RWPE2 (cell line): ENCODE measurements around the gene RMC1.

Experiments
- ATAC-seq: fragments of 200-7000 bp; cut with Tn5 transposase; 3 replicates; pipeline ENCODE4 v1.9.1; 2021; ENCODE audit warnings: low read depth
- DNase-seq: peaks from one replicate; pipeline ENCODE4 v3.0.0-alpha.2; 2020; ENCODE audit warnings: low spot score
- H3K27ac ChIP-seq: fragments of 450-650 bp; 2 replicates; pipeline ENCODE4 v1.5.1; 2017; ENCODE audit warnings: mild to moderate bottlenecking; ENCODE audit not compliant: poor library complexity, severe bottlenecking
- H3K27me3 ChIP-seq: fragments of 250-450 bp; sonication (Bioruptor Pico); 2 replicates; pipeline ENCODE4 v1.5.1; 2021; ENCODE audit warnings: mild to moderate bottlenecking, moderate library complexity; ENCODE audit not compliant: insufficient read depth, poor library complexity, severe bottlenecking
- H3K36me3 ChIP-seq: fragments of 250-450 bp; sonication (Bioruptor Pico); 2 replicates; pipeline ENCODE4 v1.5.1; 2020; ENCODE audit warnings: low read depth, mild to moderate bottlenecking, moderate library complexity
- H3K4me1 ChIP-seq: fragments of 250-450 bp; sonication (Bioruptor Pico); 2 replicates; pipeline ENCODE4 v1.5.1; 2021; ENCODE audit warnings: mild to moderate bottlenecking, moderate library complexity; ENCODE audit not compliant: insufficient read depth, poor library complexity, severe bottlenecking
- H3K4me3 ChIP-seq: fragments of 250-450 bp; sonication (Bioruptor Pico); 2 replicates; pipeline ENCODE4 v1.5.1; 2021; ENCODE audit warnings: mild to moderate bottlenecking, moderate library complexity; ENCODE audit not compliant: severe bottlenecking
- H3K9me3 ChIP-seq: fragments of 250-450 bp; sonication (Bioruptor Pico); 2 replicates; pipeline ENCODE4 v1.5.1; 2021; ENCODE audit warnings: mild to moderate bottlenecking, moderate library complexity; ENCODE audit not compliant: severe bottlenecking
- TF ChIP-seq, protein P1 (sequence below): fragments of 450-650 bp; IDR thresholded peaks from one replicate; pipeline ENCODE4 v1.5.1; 2017; ENCODE audit warnings: mild to moderate bottlenecking, moderate library complexity; ENCODE audit not compliant: poor library complexity, severe bottlenecking

Gene RMC1

DNA sequence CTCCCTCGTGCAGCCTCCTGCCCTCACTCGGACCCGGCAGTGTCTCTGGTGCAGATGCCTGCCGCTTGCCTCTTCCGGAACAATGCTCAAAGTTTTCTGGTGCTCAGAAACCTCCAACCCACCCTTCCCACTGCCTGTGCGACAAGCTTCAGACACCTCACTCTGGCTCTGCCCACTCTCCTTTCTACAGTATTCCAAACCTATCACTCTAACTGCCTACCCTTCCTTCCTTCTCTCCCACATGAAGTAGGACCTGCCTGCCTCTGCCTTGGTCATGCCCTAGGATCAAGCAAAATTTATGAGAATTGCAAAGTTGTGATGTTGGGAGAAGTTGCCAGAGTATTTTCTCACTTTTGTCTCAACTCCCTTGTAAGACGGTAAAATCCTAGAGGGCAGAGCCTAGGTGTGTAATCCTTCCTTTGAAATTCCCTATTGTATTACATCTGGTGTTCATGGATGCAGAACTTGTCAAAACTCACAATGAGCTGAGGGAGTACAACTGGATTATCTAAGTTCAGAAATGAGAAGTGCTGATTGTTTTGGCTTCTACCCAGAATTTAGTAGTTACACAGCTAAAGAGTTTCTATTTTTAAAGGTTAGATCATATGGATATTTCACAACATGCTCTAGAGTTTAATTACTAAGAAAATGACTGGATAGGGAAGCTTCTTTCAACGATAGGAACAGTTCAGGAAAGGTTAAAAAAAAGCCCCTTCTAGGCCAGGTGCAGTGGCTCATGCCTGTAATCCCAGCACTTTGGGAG lies 75.8 kb downstream of the RMC1 start:
- ATAC-seq (peak; percentile 22; the same call in 2 of the 3 replicates), DNase-seq (no peak)
- Histone ChIP-seq H3K4me1 (peaks cover 44% of the 10 kb centered on the region), H3K36me3 (peaks cover 70% of the 10 kb centered on the region), H3K9me3 (no peaks in the 10 kb centered on the region), H3K4me3 (no peak overlapping the region), H3K27me3 (no peaks in the 10 kb centered on the region), H3K27ac (no peak overlapping the region)
- TF ChIP-seq, protein P1, sequence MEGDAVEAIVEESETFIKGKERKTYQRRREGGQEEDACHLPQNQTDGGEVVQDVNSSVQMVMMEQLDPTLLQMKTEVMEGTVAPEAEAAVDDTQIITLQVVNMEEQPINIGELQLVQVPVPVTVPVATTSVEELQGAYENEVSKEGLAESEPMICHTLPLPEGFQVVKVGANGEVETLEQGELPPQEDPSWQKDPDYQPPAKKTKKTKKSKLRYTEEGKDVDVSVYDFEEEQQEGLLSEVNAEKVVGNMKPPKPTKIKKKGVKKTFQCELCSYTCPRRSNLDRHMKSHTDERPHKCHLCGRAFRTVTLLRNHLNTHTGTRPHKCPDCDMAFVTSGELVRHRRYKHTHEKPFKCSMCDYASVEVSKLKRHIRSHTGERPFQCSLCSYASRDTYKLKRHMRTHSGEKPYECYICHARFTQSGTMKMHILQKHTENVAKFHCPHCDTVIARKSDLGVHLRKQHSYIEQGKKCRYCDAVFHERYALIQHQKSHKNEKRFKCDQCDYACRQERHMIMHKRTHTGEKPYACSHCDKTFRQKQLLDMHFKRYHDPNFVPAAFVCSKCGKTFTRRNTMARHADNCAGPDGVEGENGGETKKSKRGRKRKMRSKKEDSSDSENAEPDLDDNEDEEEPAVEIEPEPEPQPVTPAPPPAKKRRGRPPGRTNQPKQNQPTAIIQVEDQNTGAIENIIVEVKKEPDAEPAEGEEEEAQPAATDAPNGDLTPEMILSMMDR = no peak

DNA sequence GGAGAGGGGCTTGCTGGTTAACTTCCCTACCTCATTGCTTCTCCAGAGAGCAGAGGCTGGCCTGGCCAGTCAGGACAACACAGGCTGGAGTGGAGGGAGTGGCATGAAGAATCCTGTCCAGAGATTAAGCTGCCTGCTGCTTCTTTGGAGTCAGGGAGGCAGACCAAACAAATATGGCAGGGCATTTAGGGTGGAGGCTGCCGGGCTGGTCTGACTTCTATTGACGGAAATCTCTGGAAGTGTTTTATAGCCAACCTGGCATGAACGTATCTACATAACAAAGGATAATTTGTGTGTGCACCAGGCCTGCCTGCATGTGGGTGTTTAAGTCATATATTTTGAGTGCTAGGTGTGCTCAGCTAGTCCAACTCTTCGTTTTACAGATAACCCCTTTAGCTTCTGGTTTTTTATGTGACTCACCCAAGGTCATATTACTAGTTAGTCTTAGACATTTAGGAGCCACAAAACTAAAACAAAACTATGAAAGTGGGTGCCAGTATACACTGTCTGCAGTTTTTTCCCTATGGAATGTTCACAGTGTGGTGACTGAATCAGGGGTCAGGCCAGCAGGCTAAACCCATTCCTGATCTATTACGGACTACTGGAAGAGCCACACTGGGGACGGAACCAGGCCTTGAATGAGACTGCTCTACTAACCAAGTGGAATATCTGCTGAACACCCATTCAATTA lies 77.5 kb downstream of the RMC1 start:
- Histone ChIP-seq H3K27ac (peak overlapping the region; percentile 2), H3K27me3 (no peaks in the 10 kb centered on the region)
- no peak for DNase-seq

More for the DNA sequence above, 77.5 kb downstream of the RMC1 start:
- TF ChIP-seq, protein P1 = no peak
- ATAC-seq = no peak
- Histone ChIP-seq H3K4me3 (no peak overlapping the region), H3K4me1 (peaks cover 43% of the 10 kb centered on the region), H3K36me3 (peaks cover 61% of the 10 kb centered on the region), H3K9me3 (no peaks in the 10 kb centered on the region)
